Activated CD4-positive, alpha-beta T cell treated with anti-CD3 and anti-CD28 coated beads for 24 hours (primary cell): Measurements from ENCODE around the gene COMMD1.
"Not testable (repeated sequence)": the region's sequence is repeated elsewhere in the genome, so short reads cannot be mapped to it uniquely, and the experiment has no call there.

Experiments used
- DNase-seq, 2 donors: peaks; one replicate each; pipeline ENCODE4 v3.0.0-alpha.2; 2020; ENCODE audit warnings: low read depth in 2 of 2

Gene COMMD1

GRCh38 chr2:62016957-62017356, 111.5 kb downstream of the COMMD1 start:
- no peak for DNase-seq

DNA sequence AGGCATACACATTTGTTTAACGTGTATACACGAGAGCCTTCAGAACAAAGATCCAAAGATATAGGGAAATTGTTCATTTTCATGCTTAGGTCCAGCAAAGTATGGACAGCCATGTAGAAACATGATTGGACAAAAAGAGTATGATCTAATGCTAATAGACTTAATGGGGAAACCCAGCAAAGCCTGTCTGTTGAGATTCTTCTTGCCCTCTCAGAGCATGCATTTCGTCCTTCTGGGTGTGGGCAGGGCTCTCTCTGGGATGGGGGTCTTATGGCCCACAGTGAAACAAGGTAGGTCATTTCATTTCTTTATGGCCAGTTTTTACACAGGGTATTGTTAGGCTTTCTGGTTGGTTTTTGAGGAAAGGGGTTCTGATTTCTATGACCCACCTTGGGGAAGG, 124.4 kb downstream of the COMMD1 start:
- DNase-seq: no peak

DNA sequence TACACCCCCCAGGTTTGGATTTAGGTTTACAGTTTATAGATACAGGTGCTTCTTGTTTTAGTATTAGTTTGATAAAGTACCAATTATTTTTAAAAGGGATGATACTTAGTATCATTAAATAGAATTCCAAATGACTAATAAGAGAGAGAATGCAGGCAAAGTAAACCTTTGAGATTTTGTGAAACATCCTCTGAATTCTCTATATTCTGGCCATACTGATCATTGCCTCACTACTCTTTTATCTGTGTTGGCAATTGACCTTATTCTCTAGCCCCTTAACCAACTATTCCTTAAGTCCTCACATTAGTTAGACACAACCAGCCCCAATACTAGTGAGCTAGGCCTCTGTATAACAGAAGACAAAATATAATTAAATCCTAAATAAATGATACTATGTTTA, 125.4 kb downstream of the COMMD1 start:
- DNase-seq: no peak

- no peak for DNase-seq
These were observed 126.6 kb downstream of the COMMD1 start for GRCh38 chr2:62032096-62032495.

- no peak for DNase-seq
These were observed 129.2 kb downstream of the COMMD1 start for GRCh38 chr2:62034715-62035114.

DNA sequence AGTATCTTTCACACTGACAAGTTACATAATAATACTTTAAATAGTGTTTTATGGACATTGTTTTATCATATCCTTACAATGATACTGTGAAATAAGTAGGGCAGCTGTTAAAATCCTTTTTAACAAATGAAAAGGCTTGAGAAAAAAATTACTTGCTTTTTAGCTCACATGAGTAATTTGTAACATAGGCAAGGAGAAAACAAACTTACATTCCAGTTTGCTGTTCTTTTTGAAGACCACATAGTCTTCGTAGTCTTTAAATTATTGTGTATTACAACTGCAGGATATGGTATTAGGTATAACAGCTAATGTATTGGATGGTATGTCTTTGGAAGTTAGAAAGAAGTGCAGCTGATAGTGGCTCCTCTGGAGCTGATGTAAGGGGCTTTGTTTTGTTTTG, 130.8 kb downstream of the COMMD1 start:
- no peak for DNase-seq

GRCh38 chr2:62036761-62037250, 131.3 kb downstream of the COMMD1 start:
- no peak for DNase-seq

GRCh38 chr2:62038975-62039771, 133.7 kb downstream of the COMMD1 start:
- peak in 1 of 2 donors; percentile 6 for DNase-seq

DNA sequence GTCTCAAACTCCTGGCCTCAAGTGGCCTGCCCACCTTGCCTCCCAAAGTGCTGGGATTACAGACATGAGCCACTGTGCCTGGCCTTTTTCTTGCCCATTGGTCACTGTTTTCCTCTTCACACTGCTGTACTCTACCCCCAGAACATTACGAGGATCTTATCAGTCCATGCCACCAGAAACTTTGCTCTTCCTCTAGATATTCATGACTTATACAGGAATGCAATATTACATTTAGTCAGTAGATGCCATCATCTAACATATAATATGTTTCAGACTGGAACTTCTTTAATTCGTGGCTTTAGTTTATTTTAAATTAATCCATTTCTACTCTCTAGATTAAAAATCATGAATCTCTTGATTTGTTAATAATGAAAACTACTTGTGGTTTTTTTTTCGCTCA, 135.5 kb downstream of the COMMD1 start:
- no peak for DNase-seq

DNA sequence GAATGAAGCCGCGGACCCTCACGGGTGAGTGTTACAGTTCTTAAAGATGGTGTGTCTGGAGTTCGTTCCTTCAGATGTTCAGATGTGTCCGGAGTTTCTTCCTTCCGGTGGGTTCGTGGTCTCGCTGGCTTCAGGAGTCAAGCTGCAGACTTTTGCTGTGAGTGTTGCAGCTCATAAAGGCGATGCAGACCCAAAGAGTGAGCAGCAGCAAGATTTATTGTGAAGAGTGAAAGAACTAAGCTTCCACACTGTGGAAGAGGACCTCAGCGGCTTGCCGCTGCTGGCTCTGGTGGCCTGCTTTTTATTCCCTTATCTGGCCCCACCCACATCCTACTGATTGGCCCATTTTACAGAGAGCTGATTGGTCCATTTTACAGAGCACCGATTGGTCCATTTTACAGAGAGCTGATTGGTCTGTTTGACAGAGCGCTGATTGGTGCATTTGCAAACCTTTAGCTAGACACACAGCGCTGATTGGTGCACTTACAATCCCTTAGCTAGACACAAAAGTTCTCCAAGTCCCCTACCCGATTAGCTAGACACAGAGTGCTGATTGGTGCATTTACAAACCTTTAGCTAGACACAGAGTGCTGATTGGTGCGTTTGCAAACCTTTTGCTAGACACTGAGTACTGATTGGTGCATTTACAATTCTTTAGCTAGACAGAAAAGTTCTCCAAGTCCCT, 136.4 kb downstream of the COMMD1 start:
- not testable (repeated sequence) for DNase-seq

DNA sequence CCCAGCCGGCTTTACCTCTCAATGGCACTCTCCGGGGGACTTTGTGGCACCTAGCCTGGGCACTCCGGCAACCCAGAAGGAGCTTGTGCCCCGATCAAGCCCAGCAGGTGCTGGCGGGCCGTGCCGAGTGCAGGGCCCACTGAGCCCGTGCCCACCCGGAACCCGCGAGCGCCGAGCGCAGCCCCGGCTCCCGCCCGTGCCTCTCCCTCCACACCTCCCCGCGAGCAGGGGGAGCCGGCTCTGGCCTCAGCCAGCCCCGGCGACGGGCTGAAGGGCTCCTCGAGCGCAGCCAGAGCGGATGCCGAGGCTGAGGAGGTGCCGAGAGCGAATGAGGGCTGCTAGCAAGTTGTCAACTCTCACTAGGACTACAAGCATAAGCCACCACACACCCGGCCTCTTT, 136.9 kb downstream of the COMMD1 start:
- no peak for DNase-seq

DNA sequence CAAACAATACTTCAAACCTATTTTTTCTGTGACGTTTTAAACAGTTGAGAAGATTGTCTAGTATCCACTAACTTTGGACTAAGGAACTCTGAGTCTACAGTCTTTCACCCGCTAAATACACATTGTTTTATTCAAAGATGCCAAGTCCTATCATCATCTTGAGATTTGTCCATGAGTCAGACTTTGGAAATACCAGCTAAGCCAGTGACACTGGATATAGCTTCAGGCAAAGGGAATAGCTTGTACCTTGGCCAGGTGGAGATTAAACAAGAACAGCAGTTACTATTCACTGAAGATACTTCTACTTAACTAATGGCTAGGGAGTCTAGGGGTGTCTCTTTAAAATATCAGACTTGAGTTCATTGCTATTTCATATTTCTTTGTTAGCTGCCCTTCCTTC, 137.5 kb downstream of the COMMD1 start:
- DNase-seq: no peak

DNA sequence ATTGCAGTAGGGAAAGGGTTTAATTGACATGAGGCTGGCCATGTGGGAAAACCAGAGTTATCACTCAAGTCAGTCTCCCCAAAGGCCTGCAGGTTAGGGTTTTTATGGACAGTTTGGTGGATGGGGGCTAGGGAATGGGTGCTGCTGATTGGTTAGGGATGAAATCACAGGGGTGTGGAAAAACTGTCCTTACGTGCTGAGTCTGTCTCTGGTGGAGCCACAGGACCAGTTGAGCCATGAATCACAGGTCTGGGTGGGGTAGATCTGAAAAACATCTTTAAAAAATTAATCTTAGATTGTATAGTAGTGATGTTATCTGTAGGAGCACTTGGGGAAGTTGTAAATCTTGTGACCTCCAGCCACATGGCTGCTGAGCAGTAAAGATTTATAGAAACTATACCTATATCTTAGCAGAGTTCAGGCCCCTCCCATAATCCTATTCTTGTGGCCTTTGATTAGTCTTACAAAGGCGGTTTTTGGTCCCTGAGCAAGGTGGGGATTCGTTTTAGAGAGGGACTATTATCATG, 139.6 kb downstream of the COMMD1 start:
- no peak for DNase-seq

GRCh38 chr2:62046141-62046540, 140.7 kb downstream of the COMMD1 start:
- no peak for DNase-seq

DNA sequence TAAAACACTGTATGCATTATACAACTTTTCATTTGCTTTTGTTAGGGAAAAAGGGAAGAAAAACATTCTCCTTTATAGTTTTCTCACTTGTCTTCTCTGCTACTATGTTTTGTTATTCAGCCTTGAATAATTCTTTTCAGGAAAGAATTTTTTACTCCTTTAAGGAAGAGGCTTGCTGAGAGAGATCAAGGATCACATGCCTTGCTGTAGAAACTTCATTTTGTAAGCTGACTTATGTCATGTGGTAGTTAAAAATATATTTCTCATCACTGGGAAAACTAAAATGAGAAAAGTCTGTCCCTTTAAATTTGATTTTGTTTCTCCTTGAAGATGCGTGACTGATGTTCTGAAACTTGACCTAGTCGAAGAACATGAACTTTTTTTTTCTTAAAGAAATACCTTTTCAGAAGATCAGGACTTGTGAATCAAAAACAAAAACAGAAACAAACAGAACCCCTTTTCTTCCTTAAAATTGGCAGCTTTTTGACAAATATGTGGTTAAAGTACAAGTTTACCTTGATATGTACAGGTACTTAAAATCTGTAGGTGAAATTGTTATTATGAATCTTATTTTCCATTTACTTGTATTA, 145.1 kb downstream of the COMMD1 start:
- DNase-seq: no peak

DNA sequence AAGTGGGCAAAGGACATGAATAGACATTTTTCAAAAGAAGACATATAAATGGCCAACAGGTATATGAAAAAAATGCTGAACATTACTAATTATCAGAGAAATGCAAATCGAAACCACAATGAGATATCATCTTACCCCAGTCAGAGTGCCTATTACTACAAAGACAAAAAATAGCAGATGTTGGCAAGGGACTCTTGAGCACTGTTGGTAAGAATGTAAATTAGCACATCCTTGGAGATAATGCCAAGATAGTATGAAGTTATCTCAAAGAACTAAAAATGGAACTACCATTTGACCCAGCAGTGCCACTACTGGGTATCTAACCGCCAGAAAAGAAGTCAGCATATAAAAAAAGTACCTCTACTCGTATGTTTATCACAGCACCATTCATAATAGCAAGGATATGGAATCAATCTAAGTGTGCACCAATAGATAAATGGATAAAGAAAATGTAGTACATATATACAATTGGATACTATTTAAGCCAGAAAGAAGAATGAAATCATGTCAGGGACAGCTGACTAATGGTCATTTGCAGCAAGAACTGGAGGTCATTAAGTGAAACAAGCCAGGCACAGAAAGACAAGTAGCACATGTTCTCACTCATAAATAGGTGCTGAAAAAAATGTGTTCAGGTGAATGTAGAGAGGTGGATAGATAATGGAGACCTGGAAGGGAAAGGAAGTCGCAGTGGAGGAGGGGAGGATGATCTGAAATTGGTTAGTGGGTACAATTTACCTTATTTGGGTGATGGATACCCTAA, 148.7 kb downstream of the COMMD1 start:
- DNase-seq: no peak

DNA sequence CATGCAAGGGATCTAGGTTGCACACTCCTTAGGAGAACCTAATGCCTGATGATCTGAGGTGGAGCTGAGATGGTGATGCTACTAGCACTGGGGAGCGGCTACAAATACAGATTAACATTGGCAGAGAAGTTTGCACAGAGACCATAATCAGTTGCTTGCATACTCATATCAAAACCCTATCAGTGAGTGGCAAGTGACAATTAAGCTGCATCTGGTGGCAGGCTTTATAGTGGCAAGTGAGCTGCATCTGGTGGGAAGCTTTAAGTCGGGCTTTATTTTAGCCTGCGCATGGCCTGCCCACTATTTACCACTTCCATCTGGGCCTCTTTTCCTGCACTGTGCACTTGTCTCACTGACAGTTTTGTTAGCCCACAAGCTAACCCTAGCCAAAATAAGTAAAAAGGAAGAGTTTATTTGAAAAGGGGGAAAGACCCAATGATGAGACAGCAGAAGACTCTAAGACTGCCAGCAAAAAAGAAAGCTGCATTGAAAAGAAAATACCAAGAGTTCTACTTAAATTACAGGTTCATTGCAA, 149.5 kb downstream of the COMMD1 start:
- DNase-seq: no peak

GRCh38 chr2:62055724-62056336, 150.4 kb downstream of the COMMD1 start:
- DNase-seq: no peak

GRCh38 chr2:62056341-62056740, 150.9 kb downstream of the COMMD1 start:
- no peak for DNase-seq

DNA sequence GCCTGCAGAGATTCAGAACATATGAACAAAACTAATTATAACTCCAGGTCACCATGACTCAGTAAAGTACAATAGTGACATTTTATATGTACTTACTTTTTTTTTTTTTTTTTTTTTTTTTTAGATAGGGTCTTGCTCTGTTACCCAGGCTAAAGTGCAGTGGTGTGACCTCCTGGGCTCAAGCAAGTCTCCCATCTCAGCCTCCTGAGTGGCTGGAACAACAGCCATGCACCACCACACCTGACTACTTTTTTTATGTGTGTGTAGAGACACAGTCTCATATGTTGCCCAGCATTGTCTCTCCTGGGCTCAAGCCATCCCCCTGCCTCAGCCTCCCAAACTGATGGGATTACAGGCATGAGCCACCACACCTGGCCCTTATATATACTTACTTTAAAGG, 159.8 kb downstream of the COMMD1 start:
- no peak for DNase-seq

- no peak for DNase-seq
These were observed 165.7 kb downstream of the COMMD1 start for GRCh38 chr2:62071126-62071598.
